SK-N-SH treated with all-trans-retinoic acid at 6 μM for 48 hours (cell line): ENCODE results near the gene VAT1L.

ENCODE experiments used
- OSR1 ChIP-seq: fragments of 250-450 bp; sonication (Bioruptor Pico); IDR thresholded peaks from 2 replicates; pipeline ENCODE4 v1.8.0; 2022; ENCODE audit warnings: moderate library complexity, mild to moderate bottlenecking, inconsistent platforms
- PPARA ChIP-seq: fragments of 250-450 bp; sonication (Bioruptor Pico); IDR thresholded peaks from 2 replicates; pipeline ENCODE4 v1.5.0; 2020; ENCODE audit warnings: mild to moderate bottlenecking, borderline replicate concordance
- SNAI2 ChIP-seq: fragments of 250-450 bp; sonication (Bioruptor Pico); IDR thresholded peaks from 2 replicates; pipeline ENCODE4 v1.5.0; 2020; ENCODE audit warnings: mild to moderate bottlenecking, moderate library complexity
- ZNF8 ChIP-seq: fragments of 450-650 bp; formaldehyde crosslinking; IDR thresholded peaks from 2 replicates; pipeline ENCODE4 v1.5.0; 2020; ENCODE audit warnings: mild to moderate bottlenecking, moderate library complexity
- TF ChIP-seq, protein P1 (sequence below): fragments of 250-450 bp; sonication (Bioruptor Pico); IDR thresholded peaks from 2 replicates; pipeline ENCODE4 v1.5.1; 2020; ENCODE audit warnings: low read depth, mild to moderate bottlenecking, moderate library complexity
- TF ChIP-seq, protein P2 (sequence below): fragments of 250-450 bp; sonication (Bioruptor Pico); IDR thresholded peaks from 2 replicates; pipeline ENCODE4 v1.8.0; 2020; ENCODE audit warnings: mild to moderate bottlenecking, moderate library complexity, borderline replicate concordance

DNA sequence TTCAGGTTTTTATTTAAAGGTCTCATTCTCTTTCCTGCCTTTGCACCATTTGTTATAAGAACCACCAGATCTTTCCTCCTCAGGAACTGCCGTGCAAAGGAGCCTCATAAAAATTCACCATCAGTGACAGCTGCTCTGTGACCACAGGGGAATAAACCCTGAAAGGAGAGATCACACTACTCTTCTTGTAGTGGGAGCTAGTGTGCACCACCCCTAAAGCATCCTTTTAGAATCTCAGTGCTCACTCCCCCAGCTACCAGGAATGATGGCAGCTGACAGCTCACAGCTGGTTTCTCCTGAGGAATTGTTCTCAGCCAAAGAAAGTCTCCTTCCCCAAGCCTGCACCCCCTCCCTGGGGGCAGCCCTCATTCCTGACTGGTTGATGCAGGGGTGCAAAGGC lies 18.7 kb downstream of the VAT1L start:
- TF ChIP-seq OSR1 (no peak), PPARA (CRISPR knock-in tag) (no peak), SNAI2 (no peak), ZNF8 (CRISPR knock-in tag) (no peak)
- TF ChIP-seq, protein P1, sequence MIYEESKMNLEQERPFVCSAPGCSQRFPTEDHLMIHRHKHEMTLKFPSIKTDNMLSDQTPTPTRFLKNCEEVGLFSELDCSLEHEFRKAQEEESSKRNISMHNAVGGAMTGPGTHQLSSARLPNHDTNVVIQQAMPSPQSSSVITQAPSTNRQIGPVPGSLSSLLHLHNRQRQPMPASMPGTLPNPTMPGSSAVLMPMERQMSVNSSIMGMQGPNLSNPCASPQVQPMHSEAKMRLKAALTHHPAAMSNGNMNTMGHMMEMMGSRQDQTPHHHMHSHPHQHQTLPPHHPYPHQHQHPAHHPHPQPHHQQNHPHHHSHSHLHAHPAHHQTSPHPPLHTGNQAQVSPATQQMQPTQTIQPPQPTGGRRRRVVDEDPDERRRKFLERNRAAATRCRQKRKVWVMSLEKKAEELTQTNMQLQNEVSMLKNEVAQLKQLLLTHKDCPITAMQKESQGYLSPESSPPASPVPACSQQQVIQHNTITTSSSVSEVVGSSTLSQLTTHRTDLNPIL (CRISPR knock-in tag), result no peak
- TF ChIP-seq, protein P2, sequence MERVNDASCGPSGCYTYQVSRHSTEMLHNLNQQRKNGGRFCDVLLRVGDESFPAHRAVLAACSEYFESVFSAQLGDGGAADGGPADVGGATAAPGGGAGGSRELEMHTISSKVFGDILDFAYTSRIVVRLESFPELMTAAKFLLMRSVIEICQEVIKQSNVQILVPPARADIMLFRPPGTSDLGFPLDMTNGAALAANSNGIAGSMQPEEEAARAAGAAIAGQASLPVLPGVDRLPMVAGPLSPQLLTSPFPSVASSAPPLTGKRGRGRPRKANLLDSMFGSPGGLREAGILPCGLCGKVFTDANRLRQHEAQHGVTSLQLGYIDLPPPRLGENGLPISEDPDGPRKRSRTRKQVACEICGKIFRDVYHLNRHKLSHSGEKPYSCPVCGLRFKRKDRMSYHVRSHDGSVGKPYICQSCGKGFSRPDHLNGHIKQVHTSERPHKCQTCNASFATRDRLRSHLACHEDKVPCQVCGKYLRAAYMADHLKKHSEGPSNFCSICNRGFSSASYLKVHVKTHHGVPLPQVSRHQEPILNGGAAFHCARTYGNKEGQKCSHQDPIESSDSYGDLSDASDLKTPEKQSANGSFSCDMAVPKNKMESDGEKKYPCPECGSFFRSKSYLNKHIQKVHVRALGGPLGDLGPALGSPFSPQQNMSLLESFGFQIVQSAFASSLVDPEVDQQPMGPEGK, result no peak
